ENCODE data around the gene TBC1D7.

DNA sequence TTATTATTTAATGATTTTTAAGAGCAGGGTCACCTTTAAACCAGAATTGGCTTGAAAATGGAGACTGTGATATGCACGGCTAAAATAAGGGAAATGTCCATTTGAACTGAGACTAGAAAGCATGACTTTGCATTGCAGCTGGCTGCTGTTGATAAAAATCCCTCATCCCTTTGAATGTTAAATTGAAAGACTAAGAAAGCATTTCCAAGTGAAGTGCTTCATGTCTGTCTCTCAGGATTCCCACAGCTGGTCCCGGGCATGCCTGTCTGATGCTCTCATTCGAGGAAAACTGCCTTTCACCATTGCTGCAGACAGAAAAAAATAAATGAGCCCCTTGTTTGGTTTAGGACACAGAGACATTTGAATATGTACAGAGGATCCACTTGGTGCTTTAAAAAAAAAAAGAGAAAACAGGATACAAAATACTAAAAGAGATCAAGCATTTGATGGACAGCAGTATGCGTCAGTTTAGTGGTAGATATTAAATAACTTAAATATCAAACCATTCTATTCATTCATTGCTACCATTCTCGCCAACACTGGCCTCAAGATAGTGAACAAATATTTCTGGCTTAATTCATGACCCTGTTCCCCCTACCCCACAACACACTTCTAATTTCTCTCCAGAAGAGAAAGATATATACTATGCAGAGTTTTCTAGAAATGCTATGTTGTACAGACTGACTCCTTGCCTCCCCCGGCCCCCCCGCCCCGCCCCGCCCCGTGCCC, 55.0 kb downstream of the TBC1D7 start:
- TF ChIP-seq, protein P1, sequence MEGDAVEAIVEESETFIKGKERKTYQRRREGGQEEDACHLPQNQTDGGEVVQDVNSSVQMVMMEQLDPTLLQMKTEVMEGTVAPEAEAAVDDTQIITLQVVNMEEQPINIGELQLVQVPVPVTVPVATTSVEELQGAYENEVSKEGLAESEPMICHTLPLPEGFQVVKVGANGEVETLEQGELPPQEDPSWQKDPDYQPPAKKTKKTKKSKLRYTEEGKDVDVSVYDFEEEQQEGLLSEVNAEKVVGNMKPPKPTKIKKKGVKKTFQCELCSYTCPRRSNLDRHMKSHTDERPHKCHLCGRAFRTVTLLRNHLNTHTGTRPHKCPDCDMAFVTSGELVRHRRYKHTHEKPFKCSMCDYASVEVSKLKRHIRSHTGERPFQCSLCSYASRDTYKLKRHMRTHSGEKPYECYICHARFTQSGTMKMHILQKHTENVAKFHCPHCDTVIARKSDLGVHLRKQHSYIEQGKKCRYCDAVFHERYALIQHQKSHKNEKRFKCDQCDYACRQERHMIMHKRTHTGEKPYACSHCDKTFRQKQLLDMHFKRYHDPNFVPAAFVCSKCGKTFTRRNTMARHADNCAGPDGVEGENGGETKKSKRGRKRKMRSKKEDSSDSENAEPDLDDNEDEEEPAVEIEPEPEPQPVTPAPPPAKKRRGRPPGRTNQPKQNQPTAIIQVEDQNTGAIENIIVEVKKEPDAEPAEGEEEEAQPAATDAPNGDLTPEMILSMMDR (IDR thresholded peaks at IDR 0.05), result no peak
- TF ChIP-seq POLR2A (IDR thresholded peaks at IDR 0.05), result no peak

Data from upper lobe of left lung (tissue), 4 donors.